Medulla oblongata (tissue), 1 donor: ENCODE measurements around the gene SFPQ.
"Not testable (repeated sequence)": the region's sequence is repeated elsewhere in the genome, so short reads cannot be mapped to it uniquely, and the experiment has no call there.

Experiments used
- DNase-seq: peaks from one replicate; pipeline ENCODE4 v3.0.0-alpha.2; 2015; ENCODE audit errors: extremely low spot score

The SFPQ gene

DNA sequence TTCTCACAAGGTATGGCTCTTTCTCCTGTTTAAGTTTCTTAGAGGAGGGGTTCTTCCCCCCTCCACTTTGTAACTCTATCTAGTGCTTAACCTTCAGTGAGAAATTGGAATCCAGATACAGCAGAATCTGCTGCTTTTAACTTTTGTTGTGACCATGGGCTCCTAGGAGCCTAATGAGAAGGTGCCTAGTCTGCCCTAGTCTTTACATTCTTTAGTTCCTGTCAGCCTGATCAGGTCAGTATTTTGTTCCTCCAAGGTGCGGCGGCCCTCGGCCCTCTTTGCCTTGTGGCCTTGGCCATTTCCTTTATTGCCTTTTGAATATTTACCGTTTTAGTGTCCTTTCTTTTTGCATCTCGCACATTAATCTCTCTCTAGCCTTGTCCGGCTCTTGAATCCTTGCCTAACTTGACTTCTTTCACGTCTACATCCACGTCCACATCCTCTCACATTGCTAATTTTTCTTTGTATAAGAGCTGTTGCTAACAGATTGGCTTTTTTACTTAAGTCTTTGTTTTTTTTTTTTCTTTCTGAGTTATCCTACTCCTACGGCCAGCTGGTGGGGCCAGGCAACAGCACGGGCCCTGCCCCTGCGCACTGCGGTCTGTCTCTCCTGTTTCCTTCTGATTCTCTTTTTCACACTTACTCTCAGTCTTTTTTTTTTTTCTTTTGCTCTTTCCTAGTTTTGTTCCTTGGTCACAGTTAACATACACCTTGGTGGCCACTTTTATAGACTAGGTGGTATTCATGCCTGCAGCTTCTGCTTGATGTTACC is 49.0 kb downstream of the SFPQ start:
- no peak for DNase-seq

DNA sequence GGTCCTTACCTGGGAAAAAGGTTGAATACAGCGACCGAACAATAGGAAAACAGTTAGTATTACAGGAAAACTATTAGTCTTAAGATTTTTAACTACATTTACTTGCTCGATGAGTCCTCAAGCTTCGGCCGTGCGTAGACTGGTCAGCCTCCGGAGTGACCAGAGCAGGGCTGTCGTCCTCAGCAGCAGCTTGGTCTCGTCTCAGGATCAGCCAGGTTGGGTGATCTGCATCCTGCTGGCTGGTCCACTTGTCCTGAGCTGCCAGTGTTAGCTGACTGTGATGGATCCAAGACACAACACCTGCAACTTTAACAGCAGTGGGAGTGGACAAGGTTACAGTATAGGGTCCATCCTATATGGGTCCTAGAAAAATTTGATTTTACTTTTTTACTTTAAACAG is 50.2 kb downstream of the SFPQ start:
- not testable (repeated sequence) for DNase-seq

DNA sequence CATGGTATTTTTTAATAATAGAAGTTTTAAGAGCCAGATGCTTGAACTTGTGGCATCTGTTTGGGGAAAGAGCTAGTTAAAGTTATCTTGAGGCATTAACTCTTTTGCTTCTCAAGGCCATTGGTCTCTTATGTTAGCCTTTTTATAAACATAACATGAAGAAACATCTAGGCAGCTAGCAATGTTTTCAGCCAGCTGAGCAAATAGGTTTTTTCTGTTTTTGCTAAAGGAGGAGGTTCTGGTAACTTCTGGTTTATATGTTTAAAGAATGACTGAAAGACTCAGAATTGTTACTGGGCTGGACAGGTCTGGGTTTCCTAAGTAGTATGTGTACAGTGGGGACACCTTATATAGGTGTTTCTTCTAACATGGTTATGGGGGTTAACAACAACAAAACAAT is 50.7 kb downstream of the SFPQ start:
- DNase-seq, result not testable (repeated sequence)

DNA sequence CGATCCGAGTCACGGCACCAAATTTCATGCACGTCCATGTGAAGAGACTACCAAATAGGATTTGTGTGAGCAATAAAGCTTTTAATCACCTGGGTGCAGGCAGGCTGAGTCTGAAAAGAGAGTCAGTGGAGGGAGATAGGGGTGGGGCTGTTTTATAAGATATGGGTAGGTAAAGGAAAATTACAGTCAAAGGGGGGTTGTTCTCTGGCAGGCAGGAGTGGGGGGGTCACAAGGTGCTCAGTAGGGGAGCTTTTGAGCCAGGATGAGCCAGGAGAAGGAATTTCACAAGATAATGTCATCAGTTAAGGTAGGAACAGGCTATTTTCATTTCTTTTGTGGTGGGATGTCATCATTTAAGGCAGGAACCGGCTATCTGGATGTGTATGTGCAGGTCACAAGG is 55.4 kb downstream of the SFPQ start:
- not testable (repeated sequence) for DNase-seq

DNA sequence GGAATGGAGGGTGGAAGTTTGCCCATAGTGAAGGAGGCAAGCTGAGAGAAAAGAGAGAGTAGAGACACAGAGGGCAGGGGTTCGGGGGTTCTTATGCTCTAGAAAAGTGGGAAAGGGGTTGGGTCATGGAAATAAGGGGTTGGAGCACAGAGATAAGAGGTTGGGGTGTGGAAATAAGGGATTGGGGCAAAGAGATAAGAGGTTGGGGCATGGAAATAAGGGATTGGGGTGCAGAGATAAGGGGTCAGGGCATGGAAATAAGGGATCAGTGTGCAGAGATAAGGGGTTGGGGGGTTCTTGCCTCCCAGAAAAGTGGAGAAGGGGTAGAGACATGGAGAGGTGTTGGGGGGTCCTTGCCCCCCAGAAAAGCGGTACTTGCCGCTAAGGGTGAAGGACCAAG is 56.2 kb downstream of the SFPQ start:
- DNase-seq, result no peak
